HG02678 (cell line): ENCODE measurements around the gene KCNJ14.

ENCODE experiments used
- ATAC-seq: cut with Tn5 transposase; IDR thresholded peaks from one replicate; pipeline ENCODE4 v1.9.1; 2021; ENCODE audit warnings: mild to moderate bottlenecking, moderate library complexity; ENCODE audit not compliant: unreplicated experiment

Gene KCNJ14

DNA sequence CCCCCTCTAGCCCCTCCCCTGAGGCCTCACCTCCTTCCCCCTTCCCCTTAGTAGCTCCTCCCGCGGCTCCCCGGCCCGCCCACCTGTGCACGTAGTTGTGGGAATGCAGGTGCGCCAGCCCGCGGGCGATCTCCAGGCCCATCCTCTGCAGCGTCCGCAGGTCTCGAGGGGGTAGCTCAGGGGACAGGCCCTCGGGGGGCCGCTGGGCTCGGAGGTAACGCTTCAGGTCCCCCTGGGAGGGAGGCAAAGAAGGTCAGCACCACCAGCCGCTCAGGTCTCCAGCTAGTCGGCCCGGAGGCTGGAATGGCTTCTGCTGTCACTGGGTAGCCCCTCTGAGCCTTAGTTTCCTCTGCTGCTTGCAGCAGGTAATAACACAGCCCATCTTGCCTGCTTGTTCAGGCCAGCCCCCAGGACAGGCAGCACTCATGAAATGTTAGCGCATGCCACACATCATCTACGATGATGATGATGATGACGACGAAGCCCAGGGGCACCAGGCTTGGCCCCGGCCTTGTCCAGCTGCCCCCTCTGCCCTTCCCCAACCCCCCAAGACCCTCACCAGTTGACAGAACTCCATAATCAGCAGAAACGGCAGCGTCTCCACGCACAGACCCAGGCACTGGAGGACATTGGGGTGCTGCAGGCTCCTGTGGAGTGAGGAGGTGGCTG is 47.1 kb downstream of the KCNJ14 start:
- ATAC-seq = no peak

DNA sequence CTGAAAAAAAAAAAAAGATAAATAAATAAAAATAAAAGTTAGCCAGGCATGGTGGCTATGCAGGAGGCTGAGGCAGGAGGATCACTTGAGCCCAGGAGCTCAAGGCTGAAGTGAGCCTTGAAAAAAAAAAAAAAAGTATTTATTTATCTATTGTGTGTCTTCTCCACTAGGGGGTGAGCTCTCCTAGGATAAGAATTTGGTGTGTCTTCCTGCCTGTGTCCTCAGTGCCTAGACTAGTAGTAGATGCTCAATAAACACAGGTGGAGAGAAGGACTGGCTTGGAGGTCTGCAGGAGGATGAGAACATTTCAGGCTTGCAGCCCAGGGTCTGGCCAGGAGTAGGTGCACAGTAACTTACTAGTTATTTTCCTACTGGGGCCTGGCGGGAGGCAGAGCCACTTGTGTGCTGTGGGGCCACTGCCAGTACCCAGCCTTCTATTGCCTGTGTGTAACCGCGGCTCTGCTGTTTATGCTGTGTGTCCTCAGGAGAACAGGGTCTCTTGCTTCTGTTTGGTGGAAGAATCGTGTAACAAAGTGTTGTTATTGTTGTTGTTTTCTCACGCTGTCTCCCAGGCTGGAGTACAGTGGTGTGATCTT is 50.9 kb downstream of the KCNJ14 start:
- ATAC-seq = no peak

DNA sequence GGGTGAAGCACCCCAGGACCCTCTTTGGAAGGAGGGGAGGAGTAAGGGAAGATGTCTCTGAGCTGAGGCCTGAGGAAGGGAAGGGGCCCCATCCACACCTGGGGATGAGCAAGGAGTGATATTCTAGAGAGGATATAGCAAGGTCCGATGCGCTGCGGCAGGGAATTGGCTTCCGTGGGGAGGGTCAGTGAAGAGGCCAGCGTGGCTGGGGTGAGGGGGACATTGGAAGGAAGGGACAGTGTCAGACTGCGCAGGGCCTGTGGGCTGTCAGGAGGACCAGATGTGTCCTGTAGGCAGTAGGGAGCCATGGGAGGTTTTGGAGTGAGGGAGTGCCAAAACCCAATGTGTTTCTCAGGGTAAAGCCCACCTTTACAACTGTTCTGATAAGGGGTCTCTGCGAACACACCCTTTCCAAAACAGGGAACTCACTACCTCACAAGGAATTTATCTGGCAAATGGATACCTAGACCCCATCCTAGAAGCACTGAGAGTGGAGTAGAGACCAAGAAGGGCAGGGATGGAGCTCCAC is 52.6 kb downstream of the KCNJ14 start:
- ATAC-seq = no peak

DNA sequence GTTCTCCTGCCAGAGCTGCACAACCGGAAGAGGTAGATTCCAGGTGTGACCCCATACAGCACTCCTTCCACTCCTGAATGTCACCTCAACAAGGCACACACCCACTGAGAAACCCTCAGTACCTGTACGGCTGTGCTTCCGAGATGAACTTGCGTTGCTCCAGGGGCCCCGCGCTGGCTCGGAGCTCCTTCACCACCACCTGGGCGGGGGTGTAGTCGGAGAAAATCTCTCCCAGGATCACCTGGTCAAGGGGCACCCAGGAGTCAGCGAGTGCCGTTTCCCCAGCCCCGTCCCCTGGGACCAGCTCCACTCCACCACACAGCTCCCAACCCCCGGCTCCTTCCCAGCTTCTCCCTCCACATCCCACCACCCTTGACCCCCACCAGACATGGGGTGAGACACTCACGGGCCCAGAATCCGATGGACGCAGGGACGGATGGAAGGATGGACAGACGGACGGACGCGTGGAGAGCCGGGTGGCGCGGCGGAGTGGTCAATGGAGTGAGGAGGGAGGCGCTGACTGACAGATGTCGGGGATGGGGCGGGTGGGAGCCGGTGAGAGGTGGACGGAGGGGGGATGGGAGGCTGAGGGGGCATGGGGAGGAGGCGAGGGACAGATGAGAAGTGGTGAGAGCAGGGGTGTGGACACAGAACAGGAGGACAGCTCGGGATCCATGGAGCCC is 53.5 kb downstream of the KCNJ14 start:
- no peak for ATAC-seq

DNA sequence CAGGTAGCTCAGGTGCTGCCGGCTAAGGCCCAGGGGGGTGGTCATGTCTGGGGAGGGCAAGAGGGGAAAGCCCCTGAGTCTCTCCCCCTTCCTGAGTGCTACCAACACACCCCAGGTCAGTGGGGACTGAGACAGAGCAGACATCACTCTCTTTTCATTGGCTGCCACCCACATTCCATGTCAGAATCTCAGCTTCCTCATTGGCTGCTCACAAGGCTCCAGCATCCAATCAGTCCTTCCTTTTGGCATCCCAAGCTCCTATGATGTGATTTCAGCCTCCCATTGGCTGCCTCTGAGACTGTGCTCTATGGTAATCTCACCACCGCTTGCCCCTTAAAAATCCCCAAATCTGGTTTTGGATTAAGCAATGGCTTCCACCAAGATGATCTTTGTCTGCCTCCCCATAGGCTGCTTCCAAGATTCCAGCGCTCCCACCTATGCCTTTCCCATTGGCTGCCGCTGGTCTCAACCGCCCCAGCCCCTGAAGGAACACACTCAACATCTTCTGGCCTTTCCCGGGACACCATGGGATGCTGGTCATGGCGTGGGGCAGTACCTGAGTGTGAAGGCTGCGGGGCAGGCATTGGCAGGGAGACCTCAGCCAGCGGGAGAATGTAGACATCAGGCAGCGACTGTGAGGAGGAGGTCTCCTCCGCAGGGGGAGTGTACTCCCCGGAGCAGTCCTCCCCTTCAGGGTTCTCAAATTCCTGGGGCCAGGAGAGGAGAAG is 54.3 kb downstream of the KCNJ14 start:
- ATAC-seq = no peak

DNA sequence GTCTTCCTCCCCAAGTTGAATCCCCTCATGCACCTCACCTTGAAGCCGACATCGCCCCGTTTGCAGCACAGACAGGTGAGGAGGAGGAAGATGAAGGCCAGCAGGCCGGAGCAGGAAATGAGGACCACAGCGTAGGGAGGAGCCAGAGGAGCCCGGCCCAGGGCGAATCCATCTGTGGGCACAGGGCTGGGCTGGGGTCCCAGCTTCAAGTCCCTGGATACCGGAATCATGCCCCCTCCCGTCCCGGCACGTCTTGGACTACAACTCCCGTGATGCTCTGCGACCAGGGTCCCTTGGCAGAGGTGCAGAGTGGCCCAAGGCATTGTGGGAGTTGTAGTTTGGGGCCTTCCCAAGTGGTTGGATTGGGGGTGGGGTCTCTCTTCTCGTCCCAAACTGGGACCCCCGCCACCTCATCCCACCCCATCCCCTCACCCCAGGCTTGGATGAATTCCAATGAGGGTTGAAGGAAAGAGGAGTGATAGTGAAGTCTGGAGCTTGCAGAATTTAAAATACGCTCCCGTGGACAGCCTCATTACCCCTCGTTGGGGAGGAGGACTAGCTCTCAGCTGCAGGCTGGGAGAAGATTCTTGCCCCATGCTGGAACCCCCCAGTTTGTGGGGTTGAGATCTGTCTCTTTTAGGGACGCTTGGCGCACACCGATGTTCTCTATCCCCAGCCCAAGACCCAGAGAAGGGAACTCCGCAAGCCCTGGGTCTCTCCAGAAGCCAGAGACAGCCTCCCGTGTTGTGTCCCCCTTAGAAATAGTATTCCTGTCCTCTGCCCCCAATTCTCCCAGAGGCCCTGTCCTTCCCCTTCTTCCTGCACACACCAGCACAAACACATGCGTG is 55.3 kb downstream of the KCNJ14 start:
- ATAC-seq = peak; percentile 42

DNA sequence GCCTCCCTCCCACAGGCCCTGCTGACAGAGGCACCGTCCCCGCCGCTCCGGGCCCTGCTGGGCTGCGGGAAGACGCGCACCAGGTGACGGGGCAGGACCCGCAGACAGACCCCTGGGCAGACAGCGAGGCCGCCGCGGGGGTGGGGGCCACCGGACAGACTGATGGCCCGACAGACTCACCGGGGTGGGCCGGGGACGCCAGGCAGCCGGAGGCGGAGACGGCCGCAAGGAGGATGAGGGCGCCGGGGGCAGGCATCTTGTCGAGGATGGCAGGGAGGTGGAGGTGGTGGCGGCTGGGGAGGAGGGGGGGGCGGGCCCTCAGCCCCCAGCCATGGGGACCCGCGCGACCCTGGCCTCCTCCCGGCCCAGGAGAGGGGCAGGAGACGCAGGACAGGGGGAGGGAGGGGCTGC is 56.0 kb downstream of the KCNJ14 start:
- no peak for ATAC-seq

DNA sequence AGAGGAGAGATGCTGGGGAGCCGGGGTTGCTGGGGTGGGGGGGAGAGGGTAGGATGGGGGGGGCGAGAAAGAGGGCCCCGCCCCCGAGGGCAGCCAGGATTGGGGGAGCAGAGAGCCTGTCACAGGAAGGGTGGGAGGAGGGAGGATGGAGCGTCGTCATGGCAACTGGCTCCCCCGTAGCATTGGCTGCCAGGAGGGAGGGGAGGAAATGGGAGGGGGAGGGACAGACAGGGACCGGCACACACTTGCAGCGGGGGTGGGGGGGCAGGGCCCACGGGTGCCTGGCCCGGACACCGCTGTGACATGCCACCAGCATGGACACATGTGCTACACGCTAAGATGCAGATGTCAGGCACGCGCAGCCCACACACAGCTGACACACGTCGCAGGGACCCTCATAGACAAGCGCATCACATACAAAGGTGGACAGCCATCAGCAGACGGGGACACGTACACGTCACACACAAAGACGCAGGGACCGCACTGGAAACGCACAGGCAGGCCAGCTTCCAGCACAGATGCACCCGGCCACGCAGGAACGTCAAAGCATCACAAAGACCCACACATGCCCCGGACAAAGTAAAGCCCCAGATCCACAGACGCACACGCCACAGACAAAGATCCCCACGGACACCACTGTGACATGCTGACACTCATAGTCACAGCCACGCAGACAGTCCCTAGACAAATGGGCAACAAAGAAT is 56.6 kb downstream of the KCNJ14 start, which contains the start of gene LMTK3:
LMTK3 (minus strand) TSS at position 36 of the 704 bp plus-strand sequence. CDS start 259 bp downstream, outside the sequence.
- no peak for ATAC-seq

DNA sequence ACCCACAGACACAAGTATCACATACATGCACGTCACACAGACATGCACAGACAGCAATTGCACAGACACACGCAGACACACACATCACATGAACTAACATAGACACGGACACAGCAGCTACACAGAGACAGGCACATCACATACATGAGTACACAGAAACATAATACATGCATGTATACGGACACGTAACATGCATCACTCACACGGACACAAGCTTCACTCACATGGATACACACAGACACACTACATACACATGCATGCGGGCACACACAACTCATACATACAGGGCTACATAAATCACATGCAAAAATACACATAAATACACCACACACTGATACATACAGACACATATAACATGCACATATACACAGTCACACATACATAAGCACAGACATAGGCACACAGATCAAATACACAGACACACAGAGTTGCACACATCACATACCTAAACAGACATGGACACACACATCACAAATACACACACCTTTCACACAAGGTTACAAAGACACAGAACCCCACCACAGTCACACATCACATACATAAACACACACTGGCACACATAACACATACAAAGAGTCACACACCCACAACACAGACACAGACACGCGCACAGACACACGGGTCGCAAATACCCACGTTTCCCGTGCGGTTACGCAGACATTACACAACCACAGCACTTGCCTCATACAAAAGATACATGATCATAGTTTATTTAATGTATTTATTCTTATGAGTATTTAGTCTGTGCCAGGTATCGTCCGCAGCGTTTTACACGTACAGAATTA is 57.3 kb downstream of the KCNJ14 start:
- ATAC-seq = no peak

DNA sequence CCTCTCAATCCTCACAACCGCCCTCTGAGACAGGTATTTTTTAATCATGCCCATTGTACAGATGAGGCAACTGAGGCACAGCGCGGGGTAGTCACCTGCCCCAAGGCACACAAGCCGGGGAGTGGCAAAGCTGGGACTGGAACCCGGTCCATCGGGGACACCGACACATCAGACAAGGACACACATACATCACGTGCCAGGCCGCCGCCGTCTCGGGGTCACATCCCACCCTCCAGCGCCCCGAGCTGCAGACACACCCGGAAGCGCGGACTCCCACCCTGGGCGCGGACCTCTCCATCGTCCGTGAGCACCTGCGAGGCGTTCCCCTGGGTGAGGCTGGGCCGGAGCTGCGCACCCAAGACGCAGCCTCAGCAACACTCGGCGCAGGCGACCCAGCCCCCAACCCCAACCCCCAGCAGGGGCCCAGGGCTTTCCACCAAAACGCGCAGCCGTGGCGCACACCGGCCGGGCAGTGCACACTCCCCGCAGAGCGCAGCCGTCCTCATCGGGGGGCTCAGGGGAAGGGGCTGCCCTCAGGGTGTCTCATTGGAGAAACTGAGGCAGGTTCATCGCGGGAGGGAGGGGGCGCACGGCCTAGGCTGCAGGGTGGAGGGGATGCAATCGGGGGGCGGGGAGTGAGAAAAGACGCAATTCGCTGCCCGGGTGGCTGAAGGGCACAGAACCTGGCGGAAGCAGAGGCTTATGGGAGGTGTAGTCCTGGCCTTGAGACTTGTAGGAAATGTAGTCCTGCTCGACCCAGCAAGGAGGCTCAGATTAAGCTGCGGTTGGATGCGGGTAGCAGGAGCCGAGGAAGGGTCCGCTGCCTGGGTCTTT is 58.1 kb downstream of the KCNJ14 start:
- peak; percentile 49 for ATAC-seq

DNA sequence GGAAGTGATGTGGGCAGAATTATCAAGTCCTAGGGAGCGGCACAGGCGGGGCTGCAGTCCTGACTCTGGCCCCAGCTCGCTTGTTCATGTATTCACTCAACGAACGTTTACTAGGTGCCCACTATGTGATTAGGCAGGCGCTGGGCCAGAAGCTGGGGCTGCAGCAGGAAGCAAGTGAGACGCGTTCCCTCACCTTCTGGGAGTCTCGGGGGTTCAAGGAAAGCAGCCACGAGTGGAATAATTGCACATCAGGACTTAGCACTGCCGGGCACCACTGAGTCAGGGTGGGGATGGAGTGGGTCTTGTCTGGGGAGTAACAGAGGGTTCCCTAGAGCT is 58.7 kb downstream of the KCNJ14 start:
- ATAC-seq = no peak

DNA sequence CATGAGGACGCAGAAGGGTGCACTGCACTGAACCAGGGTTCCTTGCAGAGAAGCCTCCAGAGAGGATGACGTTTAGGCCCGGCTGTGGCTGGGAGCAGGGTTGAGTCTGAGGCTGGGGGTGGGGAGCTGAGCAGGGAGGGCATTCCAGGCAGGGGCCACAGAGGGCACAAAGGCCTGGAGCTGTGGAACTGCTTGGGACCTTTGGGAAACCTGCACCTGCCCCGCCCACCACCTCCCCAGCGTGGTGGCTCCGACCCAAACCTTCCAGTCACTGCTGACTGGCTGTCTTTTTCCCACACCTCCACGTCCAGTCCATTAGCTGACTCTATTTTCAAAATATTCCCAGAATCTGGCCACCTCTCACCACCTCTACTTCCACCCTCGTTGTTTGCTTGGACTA is 61.2 kb downstream of the KCNJ14 start:
- ATAC-seq = no peak
